T-helper 17 cell (primary cell): ENCODE measurements around the gene FAM83F. TPM values are rescaled to one million over a fixed set of nuclear protein-coding genes. Genes with fewer than 3 reads are reported as not detected.
"Not testable (repeated sequence)": the region's sequence is repeated elsewhere in the genome, so short reads cannot be mapped to it uniquely, and the experiment has no call there.

Experiments used
- ATAC-seq: fragments of 150-1000 bp; cut with Tn5 transposase; 2 replicates; pipeline ENCODE4 v1.10.0; 2021; ENCODE audit warnings: mild to moderate bottlenecking, moderate library complexity
- DNase-seq, 3 donors: peaks; one replicate each; pipeline versions ENCODE4 v3.0.0 to v3.0.0-alpha.2; 2020 to 2021
- H3K9me3 ChIP-seq: one replicate; pipeline ENCODE4 v1.7.0; 2013; ENCODE audit warnings: low read length, mild to moderate bottlenecking; ENCODE audit not compliant: control insufficient read depth, poor library complexity, severe bottlenecking
- H3K27ac Mint-ChIP-seq: one replicate; pipeline ENCODE4 v1.8.0; 2022; ENCODE audit warnings: mild to moderate bottlenecking, moderate library complexity, mixed read lengths
- H3K27me3 Mint-ChIP-seq: one replicate; pipeline ENCODE4 v1.8.0; 2022; ENCODE audit warnings: mixed read lengths
- H3K36me3 Mint-ChIP-seq: one replicate; pipeline ENCODE4 v1.8.0; 2022; ENCODE audit warnings: low read depth, mixed read lengths
- H3K4me1 Mint-ChIP-seq: one replicate; pipeline ENCODE4 v1.8.0; 2022; ENCODE audit warnings: mild to moderate bottlenecking, mixed read lengths
- H3K4me3 Mint-ChIP-seq: one replicate; pipeline ENCODE4 v1.8.0; 2022; ENCODE audit warnings: mild to moderate bottlenecking, moderate library complexity, mixed read lengths
- total RNA-seq, 4 donors: library from RNA in 2 of 4; stranded (reverse) in 2 of 4; gene quantifications; one replicate each; pipeline ENCODE4 v1.2.3 and lab custom pipeline; 2022 to 2026

The FAM83F gene
- 1 to 10 TPM; 1.6 to 2.1 TPM for total RNA-seq
- 0.58 to 1.9 reads per million in 2 donors for total RNA-seq (lab: John Stamatoyannopoulos, UW)

DNA sequence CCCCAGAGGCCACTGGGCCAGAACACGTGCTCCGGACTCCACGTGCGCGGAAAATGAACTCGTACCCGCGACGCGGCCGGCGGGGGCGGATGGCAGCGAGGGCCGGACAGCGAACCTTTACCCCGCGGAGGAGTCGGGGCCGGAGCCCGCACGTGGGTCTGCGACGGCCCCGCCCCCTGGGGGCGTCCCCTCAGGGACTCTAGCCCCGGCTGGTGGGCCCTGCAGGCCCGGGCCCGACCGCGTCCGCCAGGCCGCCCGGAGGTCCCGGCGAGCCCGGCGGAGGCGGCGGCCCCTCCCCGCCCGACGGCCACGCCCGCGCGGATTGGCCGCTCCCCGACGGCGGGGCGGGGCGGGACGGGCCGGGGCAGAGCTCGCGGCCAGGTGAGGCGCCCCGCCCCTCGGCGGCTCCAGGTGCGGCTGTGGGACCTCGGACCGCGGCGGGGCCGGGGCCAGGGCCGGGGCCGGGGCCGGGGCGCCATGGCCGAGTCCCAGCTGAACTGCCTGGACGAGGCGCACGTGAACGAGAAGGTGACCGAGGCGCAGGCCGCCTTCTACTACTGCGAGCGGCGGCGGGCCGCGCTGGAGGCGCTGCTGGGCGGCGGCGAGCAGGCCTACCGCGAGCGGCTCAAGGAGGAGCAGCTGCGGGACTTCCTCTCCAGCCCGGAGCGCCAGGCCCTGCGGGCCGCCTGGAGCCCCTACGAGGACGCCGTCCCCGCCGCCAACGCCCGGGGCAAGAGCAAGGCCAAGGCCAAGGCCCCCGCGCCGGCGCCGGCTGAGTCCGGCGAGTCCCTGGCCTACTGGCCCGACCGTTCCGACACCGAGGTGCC lies at the start of gene FAM83F:
Gene FAM83F, plus strand, starts transcription at position 389 of the 827 bp plus-strand sequence. Its CDS starts 89 bp downstream, at position 478.
- H3K27ac Mint-ChIP-seq = peak within 1 kb of the TSS; percentile 72
- H3K4me1 Mint-ChIP-seq = peaks cover 4% of the 10 kb centered on the region
- H3K36me3 Mint-ChIP-seq = no peaks in the 10 kb centered on the region
- no peaks in the 10 kb centered on the region for H3K9me3 ChIP-seq
- DNase-seq (peak in 2 of 3 donors; percentile 28 to 46), ATAC-seq (peak; percentile 57)
- H3K27me3 Mint-ChIP-seq = peaks cover 52% of the 10 kb centered on the region
- peak within 1 kb of the TSS; percentile 75 for H3K4me3 Mint-ChIP-seq

DNA sequence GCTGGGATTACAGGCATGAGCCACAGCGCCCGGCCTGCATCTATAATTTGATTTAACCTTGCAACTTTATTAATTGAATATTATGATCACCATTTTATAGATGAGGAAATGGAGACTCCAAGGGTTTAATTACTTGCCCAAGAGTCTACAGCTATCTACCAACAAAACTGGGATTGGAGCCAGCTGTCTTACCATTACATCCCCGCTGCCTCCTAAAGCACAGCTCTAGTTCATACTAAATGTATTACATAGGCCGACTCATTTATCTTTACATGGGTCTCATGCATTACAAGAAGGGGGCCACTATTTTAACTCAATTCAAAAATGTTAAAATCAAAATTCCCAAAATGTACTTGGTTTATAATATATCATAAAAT lies 48.6 kb upstream of the FAM83F start:
- Mint-ChIP-seq H3K4me3 (no peak overlapping the region), H3K27ac (no peak overlapping the region), H3K36me3 (peaks cover 11% of the 10 kb centered on the region), H3K27me3 (no peaks in the 10 kb centered on the region), H3K4me1 (peaks cover 67% of the 10 kb centered on the region)
- no peaks in the 10 kb centered on the region for H3K9me3 ChIP-seq
- DNase-seq = no peak
- no peak for ATAC-seq

DNA sequence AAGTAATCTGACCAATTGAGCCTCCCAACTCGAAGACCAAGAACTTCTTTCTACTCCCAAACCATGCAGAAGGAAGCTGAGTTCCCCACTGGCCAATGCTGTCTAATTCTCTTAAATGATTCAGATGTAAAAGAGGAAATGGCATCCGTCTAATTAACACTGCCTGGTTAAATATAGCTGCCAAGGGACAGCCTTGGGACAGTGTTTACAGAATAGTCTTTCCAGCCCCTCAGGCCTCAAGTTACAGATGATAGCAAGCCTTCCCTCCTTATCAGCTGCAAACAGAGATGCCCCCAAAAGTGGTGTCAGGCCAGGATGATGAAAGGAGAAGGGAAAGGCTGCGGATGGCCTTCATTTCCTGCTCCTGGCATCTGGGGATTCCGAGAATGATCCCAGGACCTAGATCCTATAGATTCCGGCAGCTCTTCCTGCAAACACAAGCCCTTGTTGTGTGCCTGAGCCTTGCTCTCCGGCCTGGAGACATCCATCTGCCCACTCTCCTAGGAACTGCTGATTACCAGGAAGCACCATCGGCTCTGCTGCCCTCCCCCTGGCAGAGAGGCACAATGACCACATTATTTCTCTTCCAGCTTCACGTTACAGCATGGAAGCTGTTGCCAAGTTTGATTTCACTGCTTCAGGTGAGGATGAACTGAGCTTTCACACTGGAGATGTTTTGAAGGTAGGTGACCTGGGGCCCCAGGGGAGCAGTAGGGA lies 48.1 kb upstream of the FAM83F start:
- no peak overlapping the region for H3K27ac Mint-ChIP-seq
- H3K4me3 Mint-ChIP-seq = peak overlapping the region; percentile 76
- H3K4me1 Mint-ChIP-seq = peaks cover 69% of the 10 kb centered on the region
- no peaks in the 10 kb centered on the region for H3K27me3 Mint-ChIP-seq
- no peak for DNase-seq
- H3K36me3 Mint-ChIP-seq = peaks cover 14% of the 10 kb centered on the region
- ATAC-seq = no peak
- H3K9me3 ChIP-seq = no peaks in the 10 kb centered on the region

DNA sequence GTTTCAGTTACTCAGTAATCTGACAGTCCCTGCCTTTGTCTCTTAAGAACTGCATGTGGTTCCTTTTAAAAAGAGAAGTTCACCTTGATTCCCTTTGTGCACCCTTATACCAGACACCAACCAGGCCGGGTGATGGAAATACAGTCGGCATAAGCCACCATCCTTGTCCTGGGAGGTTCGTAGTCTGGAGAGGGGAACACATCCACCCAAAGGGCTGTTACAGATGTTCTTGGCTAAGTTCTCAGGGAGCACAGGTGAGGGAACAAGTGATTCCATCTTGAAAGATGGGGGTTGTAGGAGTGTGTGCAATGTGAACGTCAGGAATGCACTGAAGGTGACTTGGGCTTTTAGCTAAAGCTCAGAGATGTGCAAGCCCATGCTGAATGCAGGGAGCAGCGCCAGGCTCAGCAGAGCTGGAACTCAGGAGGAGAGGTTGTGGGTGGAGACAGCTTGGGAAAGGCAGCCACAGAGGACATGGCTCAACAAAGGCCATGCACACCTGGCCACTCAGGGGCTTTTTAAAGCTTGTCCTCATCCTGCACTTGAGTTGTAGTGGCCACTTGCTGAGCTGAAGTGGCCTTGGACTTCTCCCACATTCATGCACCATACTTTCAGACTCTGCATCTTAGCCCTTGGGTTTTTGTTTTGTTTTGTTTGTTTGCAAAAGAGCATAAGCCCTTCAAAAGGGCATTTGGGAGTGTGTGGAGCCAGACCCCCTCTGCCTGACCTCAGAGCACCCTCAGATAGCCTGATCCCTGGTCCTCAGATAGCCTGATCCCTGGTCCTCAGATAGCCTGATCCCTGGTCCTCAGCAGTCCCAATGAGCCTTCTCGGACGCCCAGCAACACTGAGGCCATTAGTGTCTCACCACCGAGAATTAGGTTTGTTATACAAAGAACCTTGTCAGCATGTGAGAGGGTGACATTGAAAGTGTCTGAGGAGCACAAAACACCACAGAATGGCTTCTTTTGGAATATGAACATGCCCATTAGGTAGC lies 47.2 kb upstream of the FAM83F start:
- Mint-ChIP-seq H3K4me1 (peaks cover 68% of the 10 kb centered on the region), H3K27ac (no peak overlapping the region), H3K4me3 (peak overlapping the region; percentile 76), H3K36me3 (peaks cover 14% of the 10 kb centered on the region), H3K27me3 (no peaks in the 10 kb centered on the region)
- no peak for DNase-seq
- ATAC-seq = no peak
- H3K9me3 ChIP-seq = no peaks in the 10 kb centered on the region

DNA sequence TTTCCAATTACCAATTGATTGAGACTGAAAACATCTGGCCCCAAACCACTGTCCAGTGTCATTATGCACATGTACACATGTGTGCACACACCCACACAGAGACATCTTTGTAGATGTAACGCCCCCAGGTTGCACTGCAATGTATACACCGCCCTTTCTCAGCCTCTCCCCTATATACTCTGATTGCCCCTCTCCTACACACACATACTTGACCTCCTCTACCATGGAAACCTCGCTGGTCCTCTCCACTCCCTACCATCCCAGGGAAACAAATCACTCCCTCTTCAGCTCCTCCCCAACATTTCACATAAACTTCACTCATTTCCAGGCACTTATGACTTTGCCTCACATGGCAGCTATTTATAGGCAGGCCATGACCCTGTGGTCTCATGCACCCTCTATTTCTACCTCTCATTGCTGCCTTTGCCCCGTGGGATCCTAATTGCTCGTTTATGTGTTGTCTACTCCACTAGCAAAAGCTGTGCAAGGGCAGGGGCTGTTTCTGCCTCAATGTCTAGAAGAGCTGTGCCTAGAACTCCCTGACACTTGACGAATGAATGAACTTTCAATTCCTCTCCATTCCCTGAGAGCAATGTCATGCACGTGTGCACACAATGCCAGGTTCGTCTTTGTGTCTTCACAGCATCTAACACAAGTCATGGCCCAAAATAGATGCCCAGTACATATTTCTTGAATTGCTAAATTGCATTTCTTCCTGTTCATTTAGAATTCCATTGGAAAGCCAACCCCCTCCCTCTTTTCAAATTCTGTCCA lies 44.6 kb upstream of the FAM83F start:
- no peak for DNase-seq
- ATAC-seq = no peak
- H3K4me1 Mint-ChIP-seq = peaks cover 60% of the 10 kb centered on the region
- no peak overlapping the region for H3K4me3 Mint-ChIP-seq
- H3K9me3 ChIP-seq = no peaks in the 10 kb centered on the region
- H3K36me3 Mint-ChIP-seq = peaks cover 24% of the 10 kb centered on the region
- H3K27ac Mint-ChIP-seq = no peak overlapping the region
- no peaks in the 10 kb centered on the region for H3K27me3 Mint-ChIP-seq

DNA sequence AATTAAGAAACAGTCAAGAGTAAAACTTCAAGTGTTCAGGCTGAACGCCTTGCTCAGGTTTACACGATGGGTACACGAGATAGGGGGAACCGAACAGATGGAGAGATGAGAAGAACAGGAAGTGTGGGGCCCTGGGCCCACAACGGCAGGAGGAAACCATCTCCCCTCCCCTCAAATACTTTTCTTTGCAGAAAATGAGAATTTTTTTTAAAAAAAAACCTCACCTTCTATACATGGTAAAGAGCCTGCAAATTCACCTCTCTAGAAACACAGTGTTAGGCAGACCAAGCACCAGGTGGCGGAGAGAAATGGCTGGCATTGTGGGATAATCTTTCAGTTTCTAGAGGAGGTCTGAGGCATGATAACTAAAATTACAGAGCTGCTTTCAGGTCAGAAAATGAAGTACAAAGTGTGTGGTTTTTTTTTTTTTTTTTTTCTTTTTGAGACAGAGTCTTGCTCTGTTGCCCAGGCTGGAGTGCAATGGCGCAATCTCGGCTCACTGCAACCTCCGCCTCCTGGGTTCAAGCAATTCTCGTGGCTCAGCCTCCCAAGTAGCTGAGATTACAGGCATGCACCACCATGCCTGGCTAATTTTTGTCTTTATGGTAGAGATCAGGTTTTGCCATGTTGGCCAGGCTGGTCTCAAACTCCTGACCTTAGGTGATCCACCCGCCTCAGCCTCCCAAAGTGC lies 43.0 kb upstream of the FAM83F start:
- Mint-ChIP-seq H3K4me3 (peak overlapping the region; percentile 80), H3K36me3 (peaks cover 26% of the 10 kb centered on the region), H3K4me1 (peaks cover 60% of the 10 kb centered on the region)
- not testable (repeated sequence) for H3K27me3 Mint-ChIP-seq, H3K27ac Mint-ChIP-seq, H3K9me3 ChIP-seq
- ATAC-seq (peak; percentile 83), DNase-seq (peak in 1 of 3 donors; percentile 19)

DNA sequence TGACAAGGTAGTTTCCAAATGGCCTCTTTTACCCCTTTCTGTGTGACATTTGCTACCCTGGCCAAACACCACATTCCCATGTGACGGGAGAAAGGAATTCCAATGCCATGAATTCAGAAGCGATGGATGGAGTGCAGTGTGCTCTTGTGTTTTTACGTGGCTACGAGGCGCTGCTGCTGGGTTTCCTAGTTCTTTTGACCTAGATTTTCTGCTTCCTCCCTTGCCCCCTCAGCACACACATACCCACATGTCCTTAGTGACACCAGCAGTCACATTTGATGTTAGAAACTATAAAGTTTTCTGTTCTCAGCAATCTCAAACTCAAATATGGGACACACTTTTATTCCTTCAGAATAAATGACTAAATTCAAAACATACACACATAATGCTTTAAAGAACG lies 42.4 kb upstream of the FAM83F start:
- Mint-ChIP-seq H3K4me3 (peak overlapping the region; percentile 80), H3K27ac (no peak overlapping the region), H3K27me3 (no peaks in the 10 kb centered on the region), H3K36me3 (peaks cover 26% of the 10 kb centered on the region), H3K4me1 (peaks cover 64% of the 10 kb centered on the region)
- peak; percentile 73 for ATAC-seq
- DNase-seq = peak in 1 of 3 donors; percentile 20
- no peaks in the 10 kb centered on the region for H3K9me3 ChIP-seq

DNA sequence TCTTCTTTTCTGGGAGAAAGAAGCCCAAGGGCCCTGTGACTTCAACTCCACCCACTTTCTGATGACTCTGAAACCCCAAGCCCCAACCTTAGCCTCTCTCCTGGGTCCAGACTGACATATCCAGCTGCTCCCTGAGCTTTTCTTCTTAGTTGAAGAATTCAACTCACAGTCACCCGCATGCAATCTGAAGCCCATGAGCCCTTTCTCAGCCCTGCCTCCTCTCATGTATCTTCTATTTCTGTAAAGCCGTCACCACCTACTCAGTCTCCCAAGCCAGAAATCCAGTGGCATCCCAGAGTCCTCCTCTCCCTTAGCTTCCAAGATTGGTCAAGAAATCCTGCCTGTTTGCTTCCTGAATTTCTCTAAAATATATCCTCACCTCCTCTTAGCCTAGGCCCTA lies 41.7 kb upstream of the FAM83F start:
- Mint-ChIP-seq H3K4me3 (peak overlapping the region; percentile 73), H3K4me1 (peaks cover 68% of the 10 kb centered on the region), H3K36me3 (peaks cover 29% of the 10 kb centered on the region), H3K27ac (no peak overlapping the region), H3K27me3 (no peaks in the 10 kb centered on the region)
- ATAC-seq = no peak
- no peaks in the 10 kb centered on the region for H3K9me3 ChIP-seq
- no peak for DNase-seq

DNA sequence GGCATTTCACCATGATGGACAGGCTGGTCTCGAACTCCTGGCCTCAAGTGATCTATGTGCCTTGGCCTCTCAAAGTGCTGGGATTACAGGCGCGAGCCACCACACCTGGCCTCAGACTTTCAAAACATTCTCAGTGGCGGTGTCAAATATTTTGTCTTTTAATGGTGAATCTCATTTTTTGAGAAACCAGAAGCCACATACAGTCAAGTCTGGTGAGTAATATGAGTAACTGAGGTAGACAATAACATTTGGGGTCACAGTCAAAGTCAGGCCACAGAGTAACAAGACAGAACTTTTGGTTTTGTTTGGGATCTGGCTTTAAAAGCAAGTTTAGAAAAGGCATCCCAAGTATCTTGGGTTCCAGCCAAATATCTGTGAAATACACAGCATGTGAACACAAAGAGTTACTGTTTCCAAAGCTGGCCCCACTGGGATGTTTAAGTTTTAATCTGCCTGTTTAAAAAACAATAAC lies 40.1 kb upstream of the FAM83F start:
- DNase-seq = no peak
- no peaks in the 10 kb centered on the region for H3K9me3 ChIP-seq
- Mint-ChIP-seq H3K27me3 (no peaks in the 10 kb centered on the region), H3K4me3 (no peak overlapping the region), H3K36me3 (peaks cover 27% of the 10 kb centered on the region), H3K27ac (no peak overlapping the region), H3K4me1 (peaks cover 70% of the 10 kb centered on the region)
- no peak for ATAC-seq

DNA sequence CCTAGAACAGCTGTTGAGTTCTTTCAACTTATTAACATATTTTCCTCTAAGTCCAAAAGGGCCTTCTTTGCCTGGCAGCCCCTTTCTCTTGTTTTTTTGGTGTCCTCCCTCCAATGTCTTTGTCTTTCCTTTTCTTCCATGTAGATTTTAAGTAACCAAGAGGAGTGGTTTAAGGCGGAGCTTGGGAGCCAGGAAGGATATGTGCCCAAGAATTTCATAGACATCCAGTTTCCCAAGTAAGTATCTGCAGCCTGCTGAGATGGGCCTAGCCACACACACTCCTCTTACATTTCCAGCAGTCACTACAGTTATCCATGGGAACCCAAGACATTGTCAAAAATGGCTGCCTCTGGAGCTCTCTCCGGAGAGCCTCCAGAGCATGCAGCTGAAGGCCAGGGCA lies 39.1 kb upstream of the FAM83F start:
- peaks cover 30% of the 10 kb centered on the region for H3K36me3 Mint-ChIP-seq
- H3K9me3 ChIP-seq = no peaks in the 10 kb centered on the region
- DNase-seq (no peak), ATAC-seq (no peak)
- H3K27me3 Mint-ChIP-seq = no peaks in the 10 kb centered on the region
- H3K4me1 Mint-ChIP-seq = peaks cover 70% of the 10 kb centered on the region
- H3K4me3 Mint-ChIP-seq = no peak overlapping the region
- no peak overlapping the region for H3K27ac Mint-ChIP-seq

DNA sequence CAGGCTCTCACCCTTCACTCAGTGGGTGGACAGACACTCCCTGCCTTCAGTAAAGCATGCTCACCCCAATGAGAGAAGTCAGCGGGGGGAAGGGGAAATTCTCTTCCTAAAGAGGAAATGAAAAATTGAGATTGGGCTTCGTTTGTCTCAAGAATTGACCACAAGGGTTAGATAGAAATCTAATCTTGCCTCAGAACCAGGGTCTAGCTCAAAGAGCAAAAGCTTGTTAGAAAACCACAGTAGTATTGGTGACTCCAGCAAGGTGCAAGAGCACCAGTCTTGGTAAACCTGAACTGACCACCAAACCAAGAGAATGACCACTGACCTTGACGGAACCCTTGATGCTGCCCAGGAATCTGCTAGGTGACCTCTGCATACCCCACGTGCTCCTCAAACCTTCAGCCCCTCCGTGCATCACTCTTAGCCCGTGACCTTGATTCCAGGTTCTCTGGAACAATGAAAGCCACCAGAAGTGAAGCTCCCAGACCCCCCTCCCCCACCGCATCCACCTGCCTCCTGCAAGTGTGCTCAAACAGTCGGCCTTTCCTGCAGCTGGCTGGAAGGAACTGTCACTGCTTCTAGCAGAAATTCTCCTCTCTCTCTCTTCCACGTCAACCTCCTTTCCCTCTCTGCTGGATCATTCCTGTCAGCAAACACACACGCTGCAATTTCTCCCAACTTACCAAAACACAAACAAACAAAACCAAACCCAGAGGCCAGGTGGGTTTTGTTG lies 37.7 kb upstream of the FAM83F start:
- H3K9me3 ChIP-seq = no peaks in the 10 kb centered on the region
- no peaks in the 10 kb centered on the region for H3K27me3 Mint-ChIP-seq
- ATAC-seq (no peak), DNase-seq (no peak)
- peaks cover 32% of the 10 kb centered on the region for H3K36me3 Mint-ChIP-seq
- H3K27ac Mint-ChIP-seq = no peak overlapping the region
- H3K4me3 Mint-ChIP-seq = peak overlapping the region; percentile 28
- H3K4me1 Mint-ChIP-seq = peaks cover 72% of the 10 kb centered on the region
